ENCODE measurements around the gene C1orf115. TPM values are rescaled to one million over a fixed set of nuclear protein-coding genes. Genes with fewer than 3 reads are reported as not detected.

C1orf115 gene
- total RNA-seq, 1 donor: 0.09 TPM

DNA sequence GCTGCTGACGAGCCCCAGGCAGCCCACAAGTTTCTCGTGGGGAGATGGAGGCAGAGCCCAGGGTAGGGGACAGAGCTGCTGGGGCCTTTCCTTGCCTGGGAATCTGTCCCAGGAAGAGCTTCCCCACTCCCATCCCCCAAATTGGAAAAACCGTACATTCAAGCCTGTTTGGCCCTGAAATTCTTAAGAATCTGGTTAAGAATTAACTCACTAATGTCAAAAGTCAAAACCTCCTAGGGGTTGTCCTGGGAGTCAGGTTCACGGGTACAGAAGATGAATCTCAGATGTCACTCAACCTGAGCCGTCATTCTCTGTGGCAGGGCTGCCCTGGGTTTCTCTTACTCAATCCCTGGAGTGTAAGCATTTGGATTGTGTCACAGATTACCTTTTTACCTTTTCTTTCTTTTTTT lies 8.4 kb downstream of the C1orf115 start:
- TF ChIP-seq, protein P1, sequence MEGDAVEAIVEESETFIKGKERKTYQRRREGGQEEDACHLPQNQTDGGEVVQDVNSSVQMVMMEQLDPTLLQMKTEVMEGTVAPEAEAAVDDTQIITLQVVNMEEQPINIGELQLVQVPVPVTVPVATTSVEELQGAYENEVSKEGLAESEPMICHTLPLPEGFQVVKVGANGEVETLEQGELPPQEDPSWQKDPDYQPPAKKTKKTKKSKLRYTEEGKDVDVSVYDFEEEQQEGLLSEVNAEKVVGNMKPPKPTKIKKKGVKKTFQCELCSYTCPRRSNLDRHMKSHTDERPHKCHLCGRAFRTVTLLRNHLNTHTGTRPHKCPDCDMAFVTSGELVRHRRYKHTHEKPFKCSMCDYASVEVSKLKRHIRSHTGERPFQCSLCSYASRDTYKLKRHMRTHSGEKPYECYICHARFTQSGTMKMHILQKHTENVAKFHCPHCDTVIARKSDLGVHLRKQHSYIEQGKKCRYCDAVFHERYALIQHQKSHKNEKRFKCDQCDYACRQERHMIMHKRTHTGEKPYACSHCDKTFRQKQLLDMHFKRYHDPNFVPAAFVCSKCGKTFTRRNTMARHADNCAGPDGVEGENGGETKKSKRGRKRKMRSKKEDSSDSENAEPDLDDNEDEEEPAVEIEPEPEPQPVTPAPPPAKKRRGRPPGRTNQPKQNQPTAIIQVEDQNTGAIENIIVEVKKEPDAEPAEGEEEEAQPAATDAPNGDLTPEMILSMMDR (IDR thresholded peaks at IDR 0.05; ENCODE audit: insufficient read depth, low read length): no peak
- DNase-seq (ENCODE audit: low read depth): no peak
- H3K4me3 ChIP-seq (ENCODE audit: low read depth, low read length): no peak overlapping the region

DNA sequence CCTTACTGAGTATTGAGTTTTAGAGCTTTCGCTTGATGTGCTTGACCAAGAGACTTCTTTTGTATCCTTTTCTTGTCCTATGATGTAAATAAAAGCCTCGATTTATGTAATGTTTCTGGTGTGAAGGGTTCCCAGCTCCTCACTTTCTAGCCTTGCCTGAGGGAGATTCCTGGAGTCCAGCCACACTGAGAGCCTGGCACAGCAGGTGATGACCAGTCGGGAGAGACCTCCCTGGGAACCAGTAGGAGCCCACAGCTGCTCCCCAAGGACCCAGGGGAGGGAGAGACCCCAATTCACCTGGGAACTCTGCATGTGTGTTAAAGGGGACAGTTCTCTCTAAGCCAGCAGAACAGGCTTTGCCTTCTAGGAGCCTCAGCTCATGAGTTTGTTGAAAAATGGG lies 8.9 kb downstream of the C1orf115 start:
- H3K4me3 ChIP-seq (ENCODE audit: low read depth, low read length): no peak overlapping the region
- TF ChIP-seq, protein P1 (IDR thresholded peaks at IDR 0.05; ENCODE audit: insufficient read depth, low read length): no peak
- no peak for DNase-seq (ENCODE audit: low read depth)

DNA sequence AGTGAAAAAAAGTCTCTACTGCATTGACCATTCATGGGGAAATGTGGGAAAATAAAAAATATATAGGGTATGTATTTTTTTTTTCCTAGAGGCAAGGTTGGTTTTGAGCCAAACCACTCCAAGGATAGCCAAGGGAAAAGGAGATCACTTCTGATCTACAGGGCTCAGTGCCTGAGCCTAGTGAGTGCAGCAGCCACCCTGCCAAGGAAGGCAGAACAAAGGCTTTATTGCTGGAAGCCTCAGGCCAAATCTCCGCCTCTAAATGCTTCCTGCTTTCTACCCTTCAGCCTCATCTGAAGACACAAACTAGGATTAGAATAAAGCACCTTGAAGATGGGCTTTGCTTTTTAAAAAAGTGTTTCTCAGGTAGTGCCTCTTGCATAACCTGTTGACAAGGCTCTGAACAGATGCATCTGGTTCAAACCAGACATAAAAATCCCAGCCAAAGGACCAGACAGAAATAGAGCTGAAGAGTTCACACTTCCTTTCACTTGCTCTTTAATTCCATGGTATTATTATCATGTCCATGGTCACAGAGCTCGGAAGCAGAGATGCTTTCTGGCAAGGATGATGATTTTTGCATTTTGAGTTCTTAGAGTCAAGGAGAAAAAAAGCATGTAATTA lies 10.5 kb downstream of the C1orf115 start:
- no peak for DNase-seq (ENCODE audit: low read depth)
- TF ChIP-seq, protein P1 (IDR thresholded peaks at IDR 0.05; ENCODE audit: insufficient read depth, low read length): no peak

DNA sequence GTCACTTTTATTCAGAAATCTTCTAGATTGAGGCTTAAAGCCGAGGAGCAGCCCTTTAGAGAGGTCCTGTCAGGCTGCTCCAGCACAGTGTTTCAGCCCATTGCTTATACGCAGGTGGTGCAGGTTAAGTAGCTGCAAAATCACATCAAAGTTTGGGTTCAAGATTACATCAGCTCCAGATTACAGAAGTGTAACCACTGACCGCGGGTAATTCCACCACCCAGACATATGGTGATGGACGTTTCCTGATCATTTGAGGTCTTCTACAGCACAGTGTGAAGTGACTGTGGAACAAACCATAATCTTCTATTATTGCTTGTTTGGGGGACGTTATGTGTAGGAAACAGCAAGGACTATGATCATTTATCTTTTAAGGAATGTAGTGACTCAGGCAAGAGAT lies 11.8 kb downstream of the C1orf115 start:
- no peak for DNase-seq (ENCODE audit: low read depth)
- H3K4me3 ChIP-seq (ENCODE audit: low read depth, low read length): no peak overlapping the region
- TF ChIP-seq, protein P1 (IDR thresholded peaks at IDR 0.05; ENCODE audit: insufficient read depth, low read length): no peak

More for the DNA sequence above, 10.5 kb downstream of the C1orf115 start:
- no peak overlapping the region for H3K4me3 ChIP-seq (ENCODE audit: low read depth, low read length)

DNA sequence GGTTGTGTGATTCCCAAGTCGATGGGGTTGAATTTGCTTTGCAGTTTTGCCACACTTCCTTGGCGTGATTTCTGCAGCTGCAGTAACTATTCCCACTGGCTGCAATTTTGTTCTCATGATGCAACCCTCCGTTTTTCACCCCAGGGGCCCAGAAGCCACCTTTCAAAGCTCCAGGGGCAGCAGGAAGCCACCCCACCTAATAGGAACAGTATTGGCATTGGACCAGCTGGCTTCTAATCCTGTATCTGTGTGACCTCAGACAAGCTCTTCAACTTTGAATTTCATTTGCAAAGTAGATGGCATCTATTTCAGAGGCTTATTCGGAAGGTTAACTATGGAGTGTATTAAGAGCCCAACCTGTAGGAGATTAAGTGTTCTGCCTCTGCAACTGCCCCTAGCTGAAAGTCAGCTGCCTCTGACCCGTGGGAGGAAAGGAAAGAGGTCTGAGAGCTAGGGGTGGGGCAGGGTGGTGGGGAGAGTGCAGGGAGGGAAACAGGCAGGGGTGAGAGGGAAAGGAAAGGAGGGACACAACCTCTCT lies 12.6 kb downstream of the C1orf115 start:
- H3K4me3 ChIP-seq (ENCODE audit: low read depth, low read length): no peak overlapping the region
- TF ChIP-seq, protein P1 (IDR thresholded peaks at IDR 0.05; ENCODE audit: insufficient read depth, low read length): no peak
- DNase-seq (ENCODE audit: low read depth): no peak

DNA sequence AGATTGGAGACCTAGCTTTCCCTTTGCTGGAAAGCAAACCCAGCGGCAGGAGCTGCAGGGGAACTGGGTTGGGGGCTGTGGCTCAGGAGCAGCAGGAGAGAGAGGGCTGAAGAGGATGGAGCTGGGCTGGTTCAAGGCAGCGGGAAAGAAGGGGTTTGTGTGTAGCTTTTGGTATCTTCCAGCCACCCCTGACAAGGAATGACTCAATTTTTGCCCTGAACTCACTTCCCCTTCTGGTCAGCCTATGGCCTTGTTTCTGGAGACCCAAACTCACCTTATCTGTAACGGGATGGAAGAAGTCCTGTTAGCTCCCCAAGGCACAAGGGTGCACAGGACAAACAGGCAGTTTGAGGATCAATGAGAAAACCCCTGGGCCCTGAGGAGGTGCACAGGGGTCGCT lies 13.1 kb downstream of the C1orf115 start:
- H3K4me3 ChIP-seq (ENCODE audit: low read depth, low read length): no peak overlapping the region
- TF ChIP-seq, protein P1 (IDR thresholded peaks at IDR 0.05; ENCODE audit: insufficient read depth, low read length): no peak
- no peak for DNase-seq (ENCODE audit: low read depth)

DNA sequence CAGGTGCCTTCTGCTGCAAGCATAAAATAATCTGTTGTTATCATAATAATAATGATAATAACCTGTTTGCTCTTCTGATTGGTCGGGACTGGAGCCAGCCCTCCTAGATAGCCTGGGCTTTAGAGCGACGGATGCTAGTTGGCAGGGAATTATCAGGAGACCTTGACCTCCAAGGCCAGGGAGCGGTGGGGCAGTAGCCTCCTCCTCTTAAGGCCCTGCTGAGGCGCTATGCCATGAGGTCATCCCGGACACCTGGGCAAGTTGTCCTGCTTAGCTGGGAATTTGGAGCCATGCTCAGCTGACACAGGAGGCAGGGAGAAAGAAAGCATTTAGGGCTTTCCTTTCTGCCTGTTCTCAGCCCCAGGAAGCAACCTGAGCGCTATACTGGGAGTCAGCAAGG lies 15.6 kb downstream of the C1orf115 start:
- no peak overlapping the region for H3K4me3 ChIP-seq (ENCODE audit: low read depth, low read length)
- DNase-seq (ENCODE audit: low read depth): no peak
- TF ChIP-seq, protein P1 (IDR thresholded peaks at IDR 0.05; ENCODE audit: insufficient read depth, low read length): no peak
